ENCODE results near the gene SLC9A3. TPM values are rescaled to one million over a fixed set of nuclear protein-coding genes. Genes with fewer than 3 reads are reported as not detected.

The SLC9A3 gene
- total RNA-seq, 1 donor from 2014 or later, result 1.6 TPM

DNA sequence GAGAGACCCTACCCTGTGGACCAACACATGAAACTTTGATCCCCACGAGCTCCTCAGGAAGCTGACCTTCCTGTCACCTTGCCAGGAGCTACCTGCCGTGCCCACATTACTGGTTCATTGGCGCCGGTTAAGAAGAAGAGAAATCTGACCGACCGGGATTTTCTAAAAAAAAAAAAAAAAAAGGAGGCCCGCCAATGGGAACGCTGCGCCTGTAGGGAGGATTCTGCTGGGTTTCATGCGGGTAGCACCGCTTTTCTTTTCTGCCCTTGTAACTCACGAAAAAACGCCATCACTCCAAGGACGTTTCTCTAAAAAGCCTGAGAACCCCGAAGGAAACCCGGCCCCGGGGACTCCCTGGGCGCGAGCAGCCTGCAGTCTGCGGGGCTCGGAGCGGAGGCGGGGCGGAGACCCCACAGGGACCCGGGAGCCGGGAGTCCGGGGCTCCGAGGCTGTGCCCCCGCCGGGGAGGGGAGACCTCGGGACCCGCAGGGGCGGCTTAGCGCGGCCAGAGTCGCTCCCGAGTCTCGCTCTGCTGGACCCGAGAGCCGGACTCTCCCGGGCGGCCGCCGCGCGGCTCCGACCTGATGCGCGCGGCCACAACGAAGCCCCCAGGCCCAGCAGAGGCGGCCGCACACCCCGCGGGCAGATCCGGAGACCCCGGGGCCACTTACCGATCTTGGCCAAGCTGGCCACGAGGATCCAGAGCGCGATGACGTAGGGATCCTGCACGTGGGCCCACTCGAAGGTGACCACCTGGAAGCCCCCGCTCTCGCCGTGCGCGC, 617 bp downstream of the SLC9A3 start:
- no peak for DNase-seq (ENCODE audit: low read depth)
- Histone ChIP-seq H3K27me3 (ENCODE audit: control insufficient read depth, insufficient read depth, low read length) (peaks cover 44% of the 10 kb centered on the region), H3K36me3 (ENCODE audit: control insufficient read depth, insufficient read depth, low read length) (no peaks in the 10 kb centered on the region), H3K4me3 (ENCODE audit: low read depth, low read length) (no peak overlapping the region)
- no peak for FAIRE-seq
- no peak for TF ChIP-seq CTCF (IDR thresholded peaks at IDR 0.05; ENCODE audit: insufficient read depth, low read length, severe bottlenecking)

GRCh38 chr5:522899-523440, 1.3 kb downstream of the SLC9A3 start:
- TF ChIP-seq CTCF (IDR thresholded peaks at IDR 0.05; ENCODE audit: insufficient read depth, low read length, severe bottlenecking), result no peak
- DNase-seq (ENCODE audit: low read depth) (no peak), FAIRE-seq (no peak)
- H3K4me3 ChIP-seq (ENCODE audit: low read depth, low read length), result no peak overlapping the region
- H3K27me3 ChIP-seq (ENCODE audit: control insufficient read depth, insufficient read depth, low read length), result peaks cover 44% of the 10 kb centered on the region
- no peaks in the 10 kb centered on the region for H3K36me3 ChIP-seq (ENCODE audit: control insufficient read depth, insufficient read depth, low read length)

DNA sequence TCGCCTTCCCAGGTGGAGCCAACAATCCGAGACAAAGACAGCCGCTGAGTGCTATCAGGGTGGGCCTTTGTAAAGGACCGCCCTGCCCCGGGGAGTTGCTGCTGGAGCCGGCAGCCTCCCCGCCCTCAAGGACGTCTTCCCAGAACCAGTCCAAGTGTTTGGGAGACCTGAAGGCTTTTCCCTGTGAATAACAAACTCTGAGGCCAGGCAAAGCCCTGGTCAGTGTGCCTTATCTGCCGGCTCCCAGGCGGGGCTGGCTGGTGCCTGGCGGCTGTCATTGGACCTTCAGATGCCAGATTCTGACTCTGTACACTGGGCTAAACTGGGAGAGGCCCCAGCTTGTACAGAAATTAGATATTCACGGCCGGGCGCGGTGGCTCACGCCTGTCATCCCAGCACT, 2.1 kb downstream of the SLC9A3 start:
- no peaks in the 10 kb centered on the region for H3K36me3 ChIP-seq (ENCODE audit: control insufficient read depth, insufficient read depth, low read length)
- TF ChIP-seq CTCF (IDR thresholded peaks at IDR 0.05; ENCODE audit: insufficient read depth, low read length, severe bottlenecking), result no peak
- no peak overlapping the region for H3K4me3 ChIP-seq (ENCODE audit: low read depth, low read length)
- peaks cover 42% of the 10 kb centered on the region for H3K27me3 ChIP-seq (ENCODE audit: control insufficient read depth, insufficient read depth, low read length)
- DNase-seq (ENCODE audit: low read depth) (no peak), FAIRE-seq (no peak)

GRCh38 chr5:521680-522079, 2.6 kb downstream of the SLC9A3 start:
- H3K27me3 ChIP-seq (ENCODE audit: control insufficient read depth, insufficient read depth, low read length), result peaks cover 38% of the 10 kb centered on the region
- no peaks in the 10 kb centered on the region for H3K36me3 ChIP-seq (ENCODE audit: control insufficient read depth, insufficient read depth, low read length)
- TF ChIP-seq CTCF (IDR thresholded peaks at IDR 0.05; ENCODE audit: insufficient read depth, low read length, severe bottlenecking), result no peak
- no peak overlapping the region for H3K4me3 ChIP-seq (ENCODE audit: low read depth, low read length)
- DNase-seq (ENCODE audit: low read depth) (no peak), FAIRE-seq (no peak)

- Histone ChIP-seq H3K4me3 (ENCODE audit: low read depth, low read length) (no peak overlapping the region), H3K36me3 (ENCODE audit: control insufficient read depth, insufficient read depth, low read length) (no peaks in the 10 kb centered on the region), H3K27me3 (ENCODE audit: control insufficient read depth, insufficient read depth, low read length) (peaks cover 31% of the 10 kb centered on the region)
- DNase-seq (ENCODE audit: low read depth) (no peak), FAIRE-seq (no peak)
- TF ChIP-seq CTCF (IDR thresholded peaks at IDR 0.05; ENCODE audit: insufficient read depth, low read length, severe bottlenecking), result no peak
Observed at GRCh38 chr5:520850-521226, 3.4 kb downstream of the SLC9A3 start.
